Caco-2 (cell line): ENCODE data around the gene TPBGL. TPM values are rescaled to one million over a fixed set of nuclear protein-coding genes. Genes with fewer than 3 reads are reported as not detected.

ENCODE experiments used
- BruUV-seq: library from RNA; stranded (reverse); fragments of 400-500 nt; replicated peaks from 2 replicates; lab custom pipeline; 2021; lab: Mats Ljungman, UMichigan
- CTCF ChIA-PET: fragments of 300-600 bp; sonication (Branson Sonifier 250); formaldehyde crosslinking; loops from one replicate; lab custom pipeline; 2022; ENCODE audit warnings: antibody characterized with exemption; lab: Charles Lee
- POLR2A ChIA-PET: fragments of 300-600 bp; sonication (Branson Sonifier 250); formaldehyde crosslinking; loops from one replicate; lab custom pipeline; 2022; ENCODE audit warnings: antibody characterized with exemption; lab: Charles Lee
- DNase-seq, 2 experiments: peaks; one replicate each; pipeline versions ENCODE4 v3.0.0 to v3.0.0-alpha.2; 2020 to 2022
- H3K27me3 ChIP-seq: replicated peaks from 2 replicates; pipeline ENCODE4 v1.6.0; 2011; ENCODE audit warnings: low read length; ENCODE audit not compliant: control insufficient read depth, insufficient read depth
- H3K36me3 ChIP-seq: 2 replicates; pipeline ENCODE4 v1.5.1; 2011; ENCODE audit warnings: low read length; ENCODE audit not compliant: control insufficient read depth, insufficient read depth
- H3K4me1 ChIP-seq: fragments of 250-450 bp; sonication (Bioruptor Pico); 2 replicates; pipeline ENCODE4 v1.5.1; 2020; ENCODE audit warnings: mild to moderate bottlenecking
- H3K4me3 ChIP-seq: 2 replicates; pipeline ENCODE4 v1.5.1; 2011; ENCODE audit warnings: low read depth, mild to moderate bottlenecking, control low read depth, low read length
- H3K9me3 ChIP-seq: fragments of 250-450 bp; sonication (Bioruptor Pico); 2 replicates; pipeline ENCODE4 v1.5.1; 2020; ENCODE audit warnings: mild to moderate bottlenecking, moderate library complexity
- H3K27ac Mint-ChIP-seq: one replicate; pipeline ENCODE4 v1.8.0; 2022; ENCODE audit warnings: mixed read lengths; ENCODE audit not compliant: unreplicated experiment
- H3K27me3 Mint-ChIP-seq: one replicate; pipeline ENCODE4 v1.8.0; 2022; ENCODE audit warnings: mixed read lengths; ENCODE audit not compliant: insufficient read depth, unreplicated experiment
- H3K36me3 Mint-ChIP-seq: one replicate; pipeline ENCODE4 v1.8.0; 2022; ENCODE audit warnings: mild to moderate bottlenecking, mixed read lengths; ENCODE audit not compliant: insufficient read depth, unreplicated experiment
- H3K4me1 Mint-ChIP-seq: one replicate; pipeline ENCODE4 v1.8.0; 2022; ENCODE audit warnings: low read depth, mixed read lengths; ENCODE audit not compliant: unreplicated experiment
- H3K4me3 Mint-ChIP-seq: one replicate; pipeline ENCODE4 v1.8.0; 2022; ENCODE audit warnings: mild to moderate bottlenecking, moderate library complexity, mixed read lengths; ENCODE audit not compliant: unreplicated experiment
- H3K9me3 Mint-ChIP-seq: one replicate; pipeline ENCODE4 v1.8.0; 2022; ENCODE audit warnings: mixed read lengths; ENCODE audit not compliant: unreplicated experiment
- CTCF ChIP-seq, 2 experiments: fragments of 200-600 bp in 1 of 2; IDR thresholded peaks; 1 replicate in 1 of 2; 2 replicates in 1 of 2; pipeline versions ENCODE4 v1.5.1 to v1.8.0; 2011 to 2022; ENCODE audit warnings: antibody characterized with exemption in 1 of 2, control low read depth in 1 of 2, inconsistent platforms in 1 of 2, low read depth in 1 of 2, low read length in 1 of 2, mild to moderate bottlenecking in 1 of 2, moderate library complexity in 1 of 2; ENCODE audit not compliant: insufficient read depth in 1 of 2, severe bottlenecking in 1 of 2, unreplicated experiment in 1 of 2
- intact Hi-C: fragments of 100-400 bp; cut with micrococcal nuclease; formaldehyde crosslinking; loops from one replicate; pipeline ENCODE4 v1.10.0; 2022; ENCODE audit not compliant: unreplicated experiment
- total RNA-seq: library from RNA; stranded (reverse); gene quantifications from 2 replicates; pipeline ENCODE4 v1.2.3, GENCODE V29; 2022

Gene TPBGL
- total RNA-seq, 1 experiment from 2014 or later = 0.18 TPM

- Histone ChIP-seq H3K4me3 (no peak overlapping the region), H3K36me3 (no peaks in the 10 kb centered on the region), H3K4me1 (no peaks in the 10 kb centered on the region), H3K9me3 (no peaks in the 10 kb centered on the region), H3K27me3 (no peaks in the 10 kb centered on the region)
- no peaks in the 10 kb centered on the region for H3K4me1 Mint-ChIP-seq
- no peak overlapping the region for H3K4me3 Mint-ChIP-seq
- H3K36me3 Mint-ChIP-seq = no peaks in the 10 kb centered on the region
- no peak for DNase-seq
- POLR2A ChIA-PET = no interaction called here
- BruUV-seq = no TSS peak
- no peak for TF ChIP-seq CTCF (IDR thresholded peaks at IDR 0.05; ENCODE audit: insufficient read depth in 1 of 2, low read depth in 1 of 2, low read length in 1 of 2, severe bottlenecking in 1 of 2, unreplicated experiment in 1 of 2)
- intact Hi-C loops = no loop called here
- H3K9me3 Mint-ChIP-seq = no peaks in the 10 kb centered on the region
- H3K27ac Mint-ChIP-seq = no peak overlapping the region
- CTCF ChIA-PET = interaction anchor here (0.6 to 14.9 kb wide), 3 partner anchors 36 to 161 kb away, joined by 3 to 887 read pairs (median 4); no protein-coding TSS in a partner anchor
- peaks cover 14% of the 10 kb centered on the region for H3K27me3 Mint-ChIP-seq
Measured at GRCh38 chr11:75212411-75212810, 28.2 kb upstream of the TPBGL start.

GRCh38 chr11:75214411-75214821 is 26.2 kb upstream of the TPBGL start:
- TF ChIP-seq CTCF (IDR thresholded peaks at IDR 0.05; ENCODE audit: insufficient read depth in 1 of 2, low read depth in 1 of 2, low read length in 1 of 2, severe bottlenecking in 1 of 2, unreplicated experiment in 1 of 2) = peak; percentile 78 to 95
- Mint-ChIP-seq H3K4me1 (no peaks in the 10 kb centered on the region), H3K27ac (no peak overlapping the region), H3K27me3 (peaks cover 23% of the 10 kb centered on the region), H3K4me3 (no peak overlapping the region), H3K36me3 (no peaks in the 10 kb centered on the region), H3K9me3 (no peaks in the 10 kb centered on the region)
- ChIA-PET CTCF (interaction anchor here (0.5 to 2.4 kb wide), 30 partner anchors 10 to 293 kb away, joined by 3 to 64 read pairs (median 6); partner anchors contain the start of gene TPBGL), POLR2A (interaction anchor here (1.0 to 1.5 kb wide), 3 partner anchors 9 to 54 kb away, joined by 3 to 5 read pairs (median 3); no protein-coding TSS in a partner anchor)
- Histone ChIP-seq H3K27me3 (no peaks in the 10 kb centered on the region), H3K36me3 (no peaks in the 10 kb centered on the region), H3K4me3 (no peak overlapping the region), H3K9me3 (no peaks in the 10 kb centered on the region), H3K4me1 (no peaks in the 10 kb centered on the region)
- no TSS peak for BruUV-seq
- intact Hi-C loops = loop anchor here (1.0 kb wide), 4 partner anchors 10 to 34 kb away; no protein-coding TSS in a partner anchor
- DNase-seq = peak; percentile 95 to 97

GRCh38 chr11:75214843-75215242 is 25.7 kb upstream of the TPBGL start:
- BruUV-seq = no TSS peak
- Mint-ChIP-seq H3K4me1 (no peaks in the 10 kb centered on the region), H3K27ac (no peak overlapping the region), H3K27me3 (peaks cover 23% of the 10 kb centered on the region), H3K4me3 (no peak overlapping the region), H3K36me3 (no peaks in the 10 kb centered on the region), H3K9me3 (no peaks in the 10 kb centered on the region)
- no peak for TF ChIP-seq CTCF (IDR thresholded peaks at IDR 0.05; ENCODE audit: insufficient read depth in 1 of 2, low read depth in 1 of 2, low read length in 1 of 2, severe bottlenecking in 1 of 2, unreplicated experiment in 1 of 2)
- intact Hi-C loops = loop anchor here (1.0 kb wide), 4 partner anchors 9 to 33 kb away; no protein-coding TSS in a partner anchor
- no peak for DNase-seq
- Histone ChIP-seq H3K4me1 (no peaks in the 10 kb centered on the region), H3K4me3 (no peak overlapping the region), H3K27me3 (no peaks in the 10 kb centered on the region), H3K9me3 (no peaks in the 10 kb centered on the region), H3K36me3 (no peaks in the 10 kb centered on the region)
- CTCF ChIA-PET = interaction anchor here (0.5 to 2.4 kb wide), 31 partner anchors 9 to 293 kb away, joined by 3 to 64 read pairs (median 6); partner anchors contain the start of gene TPBGL
- POLR2A ChIA-PET = interaction anchor here (1.0 to 1.5 kb wide), 3 partner anchors 10 to 55 kb away, joined by 3 to 5 read pairs (median 3); no protein-coding TSS in a partner anchor
